Measurements from ENCODE around the gene AGRN.

Gene AGRN

DNA sequence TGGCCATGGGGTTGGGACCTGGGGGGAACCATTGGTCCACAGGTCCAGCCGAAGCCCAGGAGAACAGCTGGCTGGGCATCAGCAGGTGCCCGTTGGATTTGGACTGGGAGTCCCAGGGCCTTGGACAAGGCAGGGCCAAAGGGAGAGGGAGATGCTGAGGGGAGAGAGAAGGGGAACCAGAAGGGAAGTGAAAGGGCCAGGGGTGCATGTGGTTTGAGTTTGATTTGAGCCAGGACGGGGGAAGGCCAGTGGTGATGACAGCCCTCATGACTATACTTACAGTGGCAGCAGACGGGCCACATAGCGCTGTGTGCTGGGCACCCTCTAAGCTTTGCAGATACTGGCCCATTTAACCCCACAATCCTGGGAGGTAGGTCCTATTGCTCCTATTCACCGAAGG is 18.8 kb downstream of the AGRN start:
- no peak for DNase-seq (ENCODE audit: low read depth)

DNA sequence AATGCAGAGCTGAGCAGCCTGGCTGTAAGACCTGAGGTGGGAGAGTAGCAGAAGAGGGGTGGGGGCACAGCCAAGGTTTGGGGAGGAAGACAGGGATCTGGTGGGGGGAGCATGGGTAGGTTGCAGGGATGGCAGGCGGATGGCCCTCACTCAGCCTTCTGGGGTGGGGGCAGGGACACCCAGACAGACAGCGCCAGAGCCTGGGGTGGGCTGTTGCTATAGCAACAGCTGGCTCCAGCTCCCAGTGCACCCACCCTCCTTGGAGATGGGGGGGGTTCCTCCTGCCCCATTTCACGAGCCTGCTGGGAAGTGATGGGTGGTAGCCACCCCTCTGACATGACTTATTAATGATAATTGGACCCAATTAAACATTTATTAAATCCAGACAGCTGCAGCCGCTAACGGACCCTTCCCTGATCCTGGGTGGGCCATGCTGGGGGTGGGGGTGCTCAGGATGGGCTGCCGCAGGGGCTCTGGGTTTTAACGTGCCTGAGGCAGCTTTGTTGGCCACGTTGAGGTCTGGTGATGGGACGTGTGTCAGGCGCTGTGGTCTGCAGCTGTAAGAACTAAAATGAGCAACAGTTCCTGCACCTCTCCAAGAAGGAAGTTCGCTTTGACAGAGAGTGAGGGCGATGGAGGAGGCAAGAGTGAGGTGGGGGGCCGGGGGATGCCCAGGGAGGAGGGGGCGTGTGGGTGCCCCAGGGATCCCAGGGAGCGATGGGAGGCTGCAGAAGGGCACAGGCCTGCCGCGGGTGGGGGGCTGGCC is 19.4 kb downstream of the AGRN start:
- no peak for DNase-seq (ENCODE audit: low read depth)

GRCh38 chr1:1040004-1040991 is 20.4 kb downstream of the AGRN start:
- peak; percentile 73 for DNase-seq (ENCODE audit: low read depth)

DNA sequence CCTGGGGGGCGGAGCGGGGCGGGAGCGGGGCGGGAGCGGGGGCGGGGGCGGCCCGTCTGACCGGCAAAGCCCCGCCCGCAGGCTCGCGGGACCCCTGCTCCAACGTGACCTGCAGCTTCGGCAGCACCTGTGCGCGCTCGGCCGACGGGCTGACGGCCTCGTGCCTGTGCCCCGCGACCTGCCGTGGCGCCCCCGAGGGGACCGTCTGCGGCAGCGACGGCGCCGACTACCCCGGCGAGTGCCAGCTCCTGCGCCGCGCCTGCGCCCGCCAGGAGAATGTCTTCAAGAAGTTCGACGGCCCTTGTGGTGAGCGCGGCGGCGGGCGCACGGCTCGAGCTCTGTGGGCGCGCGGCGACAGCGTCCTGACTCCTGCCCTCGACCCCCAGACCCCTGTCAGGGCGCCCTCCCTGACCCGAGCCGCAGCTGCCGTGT is 21.2 kb downstream of the AGRN start:
- DNase-seq (ENCODE audit: low read depth): no peak

DNA sequence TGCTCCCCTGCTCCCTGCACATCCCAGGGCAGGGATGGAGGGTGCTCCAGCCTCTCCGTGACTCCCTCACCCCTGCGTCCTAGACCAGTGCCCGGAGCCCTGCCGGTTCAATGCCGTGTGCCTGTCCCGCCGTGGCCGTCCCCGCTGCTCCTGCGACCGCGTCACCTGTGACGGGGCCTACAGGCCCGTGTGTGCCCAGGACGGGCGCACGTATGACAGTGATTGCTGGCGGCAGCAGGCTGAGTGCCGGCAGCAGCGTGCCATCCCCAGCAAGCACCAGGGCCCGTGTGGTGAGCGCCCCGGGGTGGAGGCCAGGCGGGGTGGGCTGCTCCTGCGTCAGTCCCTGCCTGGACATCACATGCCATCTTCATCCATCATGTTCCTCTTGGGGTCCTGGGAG is 22.0 kb downstream of the AGRN start:
- DNase-seq (ENCODE audit: low read depth): no peak

- DNase-seq (ENCODE audit: low read depth): no peak
Measured at GRCh38 chr1:1042835-1043234, 22.9 kb downstream of the AGRN start.

- DNase-seq (ENCODE audit: low read depth): no peak
Measured at GRCh38 chr1:1043411-1043810, 23.5 kb downstream of the AGRN start.

DNA sequence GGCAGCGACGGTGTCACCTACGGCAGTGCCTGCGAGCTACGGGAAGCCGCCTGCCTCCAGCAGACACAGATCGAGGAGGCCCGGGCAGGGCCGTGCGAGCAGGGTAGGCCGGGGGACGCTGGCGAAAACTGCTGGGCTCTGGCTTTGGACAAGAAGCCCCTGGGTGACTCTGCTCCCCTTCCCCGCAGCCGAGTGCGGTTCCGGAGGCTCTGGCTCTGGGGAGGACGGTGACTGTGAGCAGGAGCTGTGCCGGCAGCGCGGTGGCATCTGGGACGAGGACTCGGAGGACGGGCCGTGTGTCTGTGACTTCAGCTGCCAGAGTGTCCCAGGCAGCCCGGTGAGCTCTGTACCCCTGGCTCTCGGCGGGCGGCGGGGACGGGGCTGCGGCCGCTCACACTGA is 24.0 kb downstream of the AGRN start:
- DNase-seq (ENCODE audit: low read depth): no peak

DNA sequence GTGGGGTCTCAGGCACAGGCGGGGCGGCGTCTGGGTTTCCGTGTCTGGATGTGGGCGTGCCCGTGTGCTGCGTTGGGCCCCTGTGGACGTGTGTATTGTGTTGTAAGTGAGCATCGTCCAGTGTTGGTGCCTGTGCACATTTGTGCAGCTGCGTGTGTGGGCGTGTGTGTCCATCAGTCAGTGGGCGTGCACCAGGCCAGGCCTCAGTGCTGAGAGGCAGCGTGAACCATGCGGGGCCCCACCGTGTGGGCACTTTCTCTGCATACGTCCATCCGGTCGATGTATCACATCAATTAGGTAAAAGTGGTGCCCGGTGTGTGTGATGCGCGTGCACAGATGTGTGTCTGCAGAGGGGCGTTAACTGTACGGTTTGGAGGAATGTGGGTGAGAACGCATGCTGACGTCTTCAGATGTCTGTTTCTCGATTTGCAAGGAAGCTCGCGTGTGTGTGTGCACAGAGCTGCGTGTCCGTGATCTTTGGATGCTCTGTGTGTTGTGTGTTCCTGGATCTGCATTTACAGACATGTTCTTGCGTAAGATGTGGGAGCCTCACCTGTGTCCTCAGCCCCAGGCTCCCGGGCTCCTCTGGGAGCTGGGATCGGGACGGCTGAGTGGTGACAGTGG is 24.6 kb downstream of the AGRN start:
- no peak for DNase-seq (ENCODE audit: low read depth)

DNA sequence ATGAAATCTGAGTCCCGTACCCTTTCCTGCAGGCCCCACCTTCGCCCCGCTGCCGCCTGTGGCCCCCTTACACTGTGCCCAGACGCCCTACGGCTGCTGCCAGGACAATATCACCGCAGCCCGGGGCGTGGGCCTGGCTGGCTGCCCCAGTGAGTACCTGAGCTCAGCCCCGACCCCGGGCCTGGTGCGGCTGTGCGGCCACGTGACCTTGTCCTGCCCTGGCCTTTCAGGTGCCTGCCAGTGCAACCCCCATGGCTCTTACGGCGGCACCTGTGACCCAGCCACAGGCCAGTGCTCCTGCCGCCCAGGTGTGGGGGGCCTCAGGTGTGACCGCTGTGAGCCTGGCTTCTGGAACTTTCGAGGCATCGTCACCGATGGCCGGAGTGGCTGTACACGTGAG is 25.2 kb downstream of the AGRN start:
- DNase-seq (ENCODE audit: low read depth): no peak

GRCh38 chr1:1046243-1046642 is 26.3 kb downstream of the AGRN start:
- no peak for DNase-seq (ENCODE audit: low read depth)

DNA sequence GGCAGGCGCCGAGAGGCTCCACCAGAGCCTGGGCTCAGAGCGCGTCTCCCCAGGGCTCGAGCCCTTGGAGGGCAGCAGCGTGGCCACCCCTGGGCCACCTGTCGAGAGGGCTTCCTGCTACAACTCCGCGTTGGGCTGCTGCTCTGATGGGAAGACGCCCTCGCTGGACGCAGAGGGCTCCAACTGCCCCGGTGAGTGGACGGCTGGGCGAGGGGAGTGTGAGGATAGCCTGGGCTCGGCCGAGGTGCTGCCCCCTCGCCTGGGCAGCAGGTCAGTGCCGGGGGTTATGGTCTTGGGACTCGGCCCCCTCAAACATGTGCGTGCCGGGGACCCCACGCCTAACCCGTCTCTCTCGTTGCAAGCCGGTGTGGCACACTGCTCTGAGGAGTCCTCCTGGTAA is 26.8 kb downstream of the AGRN start:
- no peak for DNase-seq (ENCODE audit: low read depth)

DNA sequence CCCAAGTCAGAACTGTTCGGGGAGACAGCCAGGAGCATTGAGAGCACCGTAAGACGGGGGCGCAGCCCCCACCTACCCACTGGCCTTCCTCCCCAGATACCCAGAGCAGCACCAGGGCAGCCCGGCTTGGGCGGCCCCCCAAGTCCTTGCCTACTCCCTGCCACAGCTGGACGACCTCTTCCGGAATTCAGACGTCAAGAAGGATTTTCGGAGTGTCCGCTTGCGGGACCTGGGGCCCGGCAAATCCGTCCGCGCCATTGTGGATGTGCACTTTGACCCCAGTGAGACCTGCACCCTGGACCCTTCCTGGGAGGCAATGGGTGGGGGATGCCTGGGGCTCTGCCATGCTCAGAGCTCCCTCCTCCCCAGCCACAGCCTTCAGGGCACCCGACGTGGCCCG is 27.5 kb downstream of the AGRN start:
- DNase-seq (ENCODE audit: low read depth): no peak

DNA sequence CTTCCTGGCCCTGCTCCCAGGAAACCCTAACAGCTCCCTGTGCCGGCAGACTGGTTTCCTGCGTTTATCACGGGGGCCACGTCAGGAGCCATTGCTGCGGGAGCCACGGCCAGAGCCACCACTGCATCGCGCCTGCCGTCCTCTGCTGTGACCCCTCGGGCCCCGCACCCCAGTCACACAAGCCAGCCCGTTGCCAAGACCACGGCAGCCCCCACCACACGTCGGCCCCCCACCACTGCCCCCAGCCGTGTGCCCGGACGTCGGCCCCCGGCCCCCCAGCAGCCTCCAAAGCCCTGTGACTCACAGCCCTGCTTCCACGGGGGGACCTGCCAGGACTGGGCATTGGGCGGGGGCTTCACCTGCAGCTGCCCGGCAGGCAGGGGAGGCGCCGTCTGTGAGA is 28.0 kb downstream of the AGRN start:
- no peak for DNase-seq (ENCODE audit: low read depth)

- no peak for DNase-seq (ENCODE audit: low read depth)
Measured at GRCh38 chr1:1048765-1049164, 28.8 kb downstream of the AGRN start.

- DNase-seq (ENCODE audit: low read depth): no peak
Measured at GRCh38 chr1:1049318-1050165, 29.6 kb downstream of the AGRN start.

DNA sequence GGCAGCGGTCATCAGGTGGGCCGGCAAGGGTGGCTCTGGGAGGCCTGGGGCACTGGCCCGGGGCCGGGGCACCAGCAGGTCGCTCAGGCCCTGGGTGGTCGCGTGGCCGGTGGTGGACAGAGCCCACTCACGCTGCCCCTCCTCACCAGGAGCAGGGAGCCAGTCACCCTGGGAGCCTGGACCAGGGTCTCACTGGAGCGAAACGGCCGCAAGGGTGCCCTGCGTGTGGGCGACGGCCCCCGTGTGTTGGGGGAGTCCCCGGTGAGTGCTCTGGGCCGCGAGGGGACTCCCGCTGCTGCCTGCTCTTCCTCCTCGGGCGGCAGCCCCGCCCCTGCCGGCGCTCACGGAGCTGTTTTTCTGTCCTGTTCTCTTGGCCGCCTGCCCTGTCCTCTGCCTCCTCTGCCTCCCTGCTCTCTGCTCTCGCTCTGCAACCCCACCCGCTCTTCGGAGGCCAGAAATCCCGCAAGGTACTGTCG is 30.7 kb downstream of the AGRN start:
- DNase-seq (ENCODE audit: low read depth): no peak

DNA sequence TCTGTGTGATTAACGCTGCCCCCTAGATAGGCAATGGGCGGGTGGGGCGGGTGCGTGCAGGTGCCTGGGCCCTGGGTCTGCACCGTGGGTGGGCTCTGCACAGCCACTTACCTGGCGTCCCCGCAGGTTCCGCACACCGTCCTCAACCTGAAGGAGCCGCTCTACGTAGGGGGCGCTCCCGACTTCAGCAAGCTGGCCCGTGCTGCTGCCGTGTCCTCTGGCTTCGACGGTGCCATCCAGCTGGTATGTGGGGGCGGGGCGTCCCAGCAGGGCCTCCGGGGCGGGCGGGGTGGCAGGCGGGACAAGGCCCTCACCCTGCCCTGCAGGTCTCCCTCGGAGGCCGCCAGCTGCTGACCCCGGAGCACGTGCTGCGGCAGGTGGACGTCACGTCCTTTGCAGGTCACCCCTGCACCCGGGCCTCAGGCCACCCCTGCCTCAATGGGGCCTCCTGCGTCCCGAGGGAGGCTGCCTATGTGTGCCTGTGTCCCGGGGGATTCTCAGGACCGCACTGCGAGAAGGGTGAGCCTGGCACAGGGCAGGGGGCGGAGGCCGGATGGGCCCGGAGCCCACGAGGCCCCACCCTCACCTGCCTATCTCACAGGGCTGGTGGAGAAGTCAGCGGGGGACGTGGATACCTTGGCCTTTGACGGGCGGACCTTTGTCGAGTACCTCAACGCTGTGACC is 31.3 kb downstream of the AGRN start:
- no peak for DNase-seq (ENCODE audit: low read depth)

GRCh38 chr1:1052003-1052840 is 32.3 kb downstream of the AGRN start:
- DNase-seq (ENCODE audit: low read depth): no peak

DNA sequence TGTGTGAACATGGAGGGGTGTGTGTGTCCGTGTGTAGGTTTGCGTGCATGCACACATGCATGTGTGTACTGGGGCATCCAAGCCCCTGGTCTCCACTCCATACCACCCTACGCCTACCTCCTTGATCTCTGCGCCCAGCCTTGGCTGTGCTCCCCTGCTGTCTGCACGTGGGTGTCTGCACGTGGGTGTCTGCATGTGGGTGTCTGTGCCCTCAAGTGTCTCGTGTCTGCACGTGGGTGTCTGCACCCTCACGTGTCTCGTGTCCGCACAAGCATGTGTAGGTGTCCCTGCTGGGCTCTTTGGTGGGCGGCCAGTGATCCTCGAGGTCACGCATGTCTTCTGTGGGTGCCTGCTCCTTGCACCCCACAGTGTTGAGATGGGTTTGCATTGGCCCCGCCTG is 33.1 kb downstream of the AGRN start:
- no peak for DNase-seq (ENCODE audit: low read depth)

All from T-helper 22 cell (primary cell).